H1 (cell line): ENCODE data around the gene SLC39A11. TPM values are rescaled to one million over a fixed set of nuclear protein-coding genes. Genes with fewer than 3 reads are reported as not detected.

ENCODE experiments used
- CHD7 ChIP-seq: fragments of 300-600 bp; sonication (generic); IDR thresholded peaks from 2 replicates; pipeline ENCODE4 v1.7.1; 2012; ENCODE audit warnings: low read length, moderate library complexity, mild to moderate bottlenecking, inconsistent platforms; ENCODE audit not compliant: insufficient replicate concordance
- EGR1 ChIP-seq: IDR thresholded peaks from 2 replicates; pipeline ENCODE4 v1.6.1; 2011; ENCODE audit warnings: low read depth, low read length, borderline replicate concordance
- KDM4A ChIP-seq: IDR thresholded peaks from one replicate; pipeline ENCODE4 v1.7.1; 2012; ENCODE audit warnings: low read depth, mild to moderate bottlenecking, moderate library complexity, low read length, inconsistent platforms; ENCODE audit not compliant: severe bottlenecking
- polyA plus RNA-seq, 7 experiments: library from polyadenylated mRNA; depleted of rRNA in 3 of 7; stranded (reverse) in 5 of 7; unstranded in 2 of 7; fragments of >200 nt in 5 of 7; fragments of 200-250 nt in 2 of 7; gene quantifications; 1 replicate in 5 of 7; 2 replicates in 1 of 7; 4 replicates in 1 of 7; pipeline versions ENCODE4 v1.2.1 to v1.2.3, GENCODE V29; 2011 to 2013; ENCODE audit warnings: missing spikeins in 2 of 7, mixed read lengths in 2 of 7
- total RNA-seq: library from RNA; stranded (reverse); fragmentation: NEBNext Ultra II Directional; extraction: Animal tissue kit (Norgen Biotek cat#: 25700); gene quantifications from 2 replicates; pipeline ENCODE4 v1.2.1, GENCODE V29; 2021

SLC39A11 gene
- total and polyA plus RNA-seq, 2 of the 8 experiments (the other 6 are each of a cell fraction or from before 2014, with no cell fraction given) = 12.2 to 19.6 TPM

DNA sequence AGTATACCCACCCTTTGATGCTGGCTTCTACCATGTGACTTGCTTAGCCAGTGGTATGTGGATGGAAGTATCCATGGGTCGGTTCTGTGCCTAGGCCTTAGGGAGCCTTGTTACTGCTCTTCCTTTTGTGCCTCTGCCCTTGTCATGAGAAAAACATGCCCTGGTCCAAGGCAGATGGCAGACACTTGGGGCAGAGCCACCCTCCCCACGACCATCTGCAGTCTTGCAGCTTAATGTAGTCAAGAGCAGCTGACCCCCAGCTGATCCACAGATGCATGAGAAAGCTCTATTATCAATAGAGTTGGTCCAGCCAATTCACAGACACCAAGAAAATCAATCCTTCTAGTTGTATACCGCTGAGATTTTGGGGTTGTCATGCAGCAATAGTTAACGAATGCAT is 95.7 kb downstream of the SLC39A11 start (continued):
- TF ChIP-seq CHD7 (no peak), KDM4A (no peak), EGR1 (no peak)
